ENCODE results near the gene ADGRG1. TPM values are rescaled to one million over a fixed set of nuclear protein-coding genes. Genes with fewer than 3 reads are reported as not detected.

ADGRG1 gene
- total RNA-seq, 2 donors from 2014 or later, result 0.64 TPM

- H3K36me3 Mint-ChIP-seq (ENCODE audit: low read depth), result no peaks in the 10 kb centered on the region
- no peaks in the 10 kb centered on the region for H3K9me3 Mint-ChIP-seq
- 87 to 100% methylated on average over 3 to 4 of the region's 4 CpGs for WGBS, 2 experiments (ENCODE audit: insufficient coverage in 1 of 2, insufficient read length in 1 of 2)
- no peak overlapping the region for H3K27ac Mint-ChIP-seq
- H3K27me3 Mint-ChIP-seq (ENCODE audit: insufficient read depth), result peaks cover 3% of the 10 kb centered on the region
- H3K4me1 Mint-ChIP-seq, result peaks cover 23% of the 10 kb centered on the region
- no peak overlapping the region for H3K9ac ChIP-seq (ENCODE audit: extremely low read depth, low read length, poor library complexity, severe bottlenecking)
- H3K4me1 ChIP-seq (ENCODE audit: control insufficient read depth, insufficient read depth, low read length), result no peaks in the 10 kb centered on the region
- H3K27ac ChIP-seq (ENCODE audit: low read depth, low read length), result no peak overlapping the region
- TF ChIP-seq CTCF (conservative IDR thresholded peaks at IDR 0.05), result no peak
- H3K4me3 ChIP-seq (ENCODE audit: low read length), result no peak overlapping the region
- no peaks in the 10 kb centered on the region for H3K36me3 ChIP-seq (ENCODE audit: control insufficient read depth, insufficient read depth, low read length)
- H3K27me3 ChIP-seq (ENCODE audit: control insufficient read depth, insufficient read depth, low read length, poor library complexity, severe bottlenecking), result no peaks in the 10 kb centered on the region
- H3K9me3 ChIP-seq (ENCODE audit: control insufficient read depth, low read length), result no peaks in the 10 kb centered on the region
- DNase-seq, result no peak
- no peak overlapping the region for H3K4me3 Mint-ChIP-seq
Observed at GRCh38 chr16:57634171-57634570, 5.7 kb downstream of the ADGRG1 start.

- H3K27ac ChIP-seq (ENCODE audit: low read depth, low read length), result no peak overlapping the region
- H3K9ac ChIP-seq (ENCODE audit: extremely low read depth, low read length, poor library complexity, severe bottlenecking), result no peak overlapping the region
- 84 to 89% methylated on average over 11 to 16 of the region's 16 CpGs for WGBS, 2 experiments (ENCODE audit: insufficient coverage in 1 of 2, insufficient read length in 1 of 2)
- peaks cover 7% of the 10 kb centered on the region for H3K27me3 ChIP-seq (ENCODE audit: control insufficient read depth, insufficient read depth, low read length, poor library complexity, severe bottlenecking)
- Mint-ChIP-seq H3K27ac (no peak overlapping the region), H3K4me3 (no peak overlapping the region), H3K9me3 (no peaks in the 10 kb centered on the region), H3K4me1 (peaks cover 20% of the 10 kb centered on the region), H3K36me3 (ENCODE audit: low read depth) (no peaks in the 10 kb centered on the region), H3K27me3 (ENCODE audit: insufficient read depth) (peaks cover 8% of the 10 kb centered on the region)
- H3K4me1 ChIP-seq (ENCODE audit: control insufficient read depth, insufficient read depth, low read length), result no peaks in the 10 kb centered on the region
- TF ChIP-seq CTCF (conservative IDR thresholded peaks at IDR 0.05), result no peak
- no peaks in the 10 kb centered on the region for H3K36me3 ChIP-seq (ENCODE audit: control insufficient read depth, insufficient read depth, low read length)
- no peak for DNase-seq
- no peaks in the 10 kb centered on the region for H3K9me3 ChIP-seq (ENCODE audit: control insufficient read depth, low read length)
- H3K4me3 ChIP-seq (ENCODE audit: low read length), result no peak overlapping the region
Observed at GRCh38 chr16:57635266-57636097, 7.1 kb downstream of the ADGRG1 start.

- peak overlapping the region; percentile 99 for H3K27ac ChIP-seq (ENCODE audit: low read depth, low read length)
- no peak for DNase-seq
- H3K9me3 ChIP-seq (ENCODE audit: control insufficient read depth, low read length), result no peaks in the 10 kb centered on the region
- no peak overlapping the region for H3K27ac Mint-ChIP-seq
- H3K36me3 ChIP-seq (ENCODE audit: control insufficient read depth, insufficient read depth, low read length), result no peaks in the 10 kb centered on the region
- H3K9ac ChIP-seq (ENCODE audit: extremely low read depth, low read length, poor library complexity, severe bottlenecking), result no peak overlapping the region
- H3K4me1 Mint-ChIP-seq, result peaks cover 13% of the 10 kb centered on the region
- no peak for TF ChIP-seq CTCF (conservative IDR thresholded peaks at IDR 0.05)
- WGBS, 2 experiments (ENCODE audit: insufficient coverage in 1 of 2, insufficient read length in 1 of 2), result 78 to 87% methylated on average over 4 to 5 of the region's 5 CpGs
- H3K9me3 Mint-ChIP-seq, result no peaks in the 10 kb centered on the region
- no peak overlapping the region for H3K4me3 ChIP-seq (ENCODE audit: low read length)
- H3K4me3 Mint-ChIP-seq, result no peak overlapping the region
- no peaks in the 10 kb centered on the region for H3K4me1 ChIP-seq (ENCODE audit: control insufficient read depth, insufficient read depth, low read length)
- H3K36me3 Mint-ChIP-seq (ENCODE audit: low read depth), result no peaks in the 10 kb centered on the region
- peaks cover 7% of the 10 kb centered on the region for H3K27me3 ChIP-seq (ENCODE audit: control insufficient read depth, insufficient read depth, low read length, poor library complexity, severe bottlenecking)
- peaks cover 13% of the 10 kb centered on the region for H3K27me3 Mint-ChIP-seq (ENCODE audit: insufficient read depth)
Observed at GRCh38 chr16:57636184-57636583, 7.8 kb downstream of the ADGRG1 start.

Measured in endodermal cell (in vitro differentiated cells).